ENCODE results near the gene LRBA. TPM values are rescaled to one million over a fixed set of nuclear protein-coding genes. Genes with fewer than 3 reads are reported as not detected.
"Not testable (repeated sequence)": the region's sequence is repeated elsewhere in the genome, so short reads cannot be mapped to it uniquely, and the experiment has no call there.

The LRBA gene
- total RNA-seq, 2 donors from 2014 or later: 50.1 to 59.9 TPM

DNA sequence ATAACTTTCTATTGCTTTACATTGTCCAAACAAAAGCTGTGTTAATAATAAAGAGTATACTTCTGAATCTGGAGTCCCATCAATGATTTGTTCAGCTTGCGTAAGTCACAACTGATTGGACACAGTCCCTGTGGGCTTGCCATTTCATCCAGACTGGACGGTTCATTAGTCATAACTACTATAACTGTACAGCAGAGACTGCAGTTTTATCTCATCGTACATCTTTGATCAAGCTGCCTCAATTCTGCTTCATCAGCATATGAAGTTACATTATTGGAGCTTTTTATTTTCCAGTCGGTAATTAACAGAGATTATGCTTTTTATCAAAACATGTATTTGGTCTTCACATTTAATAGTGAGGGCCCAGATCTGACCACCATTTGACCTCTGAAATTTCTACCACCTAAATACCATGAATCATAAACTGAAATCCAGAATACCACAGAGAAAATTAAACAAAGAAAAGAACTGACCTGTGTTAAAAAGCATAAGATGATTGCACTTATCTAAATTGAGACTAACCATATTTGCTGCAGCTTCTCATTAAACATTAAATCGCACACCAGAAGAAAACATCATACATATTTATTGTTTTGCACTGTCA lies 445.6 kb downstream of the LRBA start:
- intact Hi-C loops (cut with DNase I): no loop called here
- Histone ChIP-seq H3K27me3 (no peaks in the 10 kb centered on the region), H3K4me3 (no peak overlapping the region), H3K9me3 (no peaks in the 10 kb centered on the region), H3K27ac (no peak overlapping the region), H3K36me3 (replicated peaks in 1 of 2; ENCODE audit: insufficient read depth in 1 of 2, low read depth in 2 of 2) (no peaks in the 10 kb centered on the region), H3K4me1 (no peaks in the 10 kb centered on the region)
- DNase-seq: no peak
- WGBS, 2 donors: 90 to 92% methylated on average over 5 of the region's 5 CpGs
- no peak for ATAC-seq
- TF ChIP-seq CTCF (IDR thresholded peaks at IDR 0.05): no peak
- no peak for TF ChIP-seq POLR2A (IDR thresholded peaks at IDR 0.05)

DNA sequence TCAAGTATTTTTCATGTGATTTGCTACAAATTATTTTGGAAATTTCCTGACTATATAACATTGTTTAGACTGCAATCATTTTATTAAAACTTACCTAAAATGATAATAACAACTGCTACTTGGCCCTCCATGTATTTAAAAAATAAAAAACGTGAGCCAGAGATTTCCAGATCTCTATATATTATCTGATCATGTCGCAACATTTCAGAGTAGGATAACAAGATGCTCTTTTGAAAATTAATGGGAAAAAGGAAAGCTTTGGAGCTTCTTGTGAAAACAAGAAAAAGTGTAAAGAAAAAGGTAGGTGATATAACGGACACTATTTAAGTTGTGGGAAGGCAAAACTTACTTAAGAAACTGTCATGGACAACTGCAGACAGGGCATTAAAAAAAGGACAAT lies 448.0 kb downstream of the LRBA start:
- Histone ChIP-seq H3K4me1 (no peaks in the 10 kb centered on the region), H3K27ac (no peak overlapping the region), H3K9me3 (no peaks in the 10 kb centered on the region), H3K4me3 (no peak overlapping the region), H3K27me3 (no peaks in the 10 kb centered on the region), H3K36me3 (replicated peaks in 1 of 2; ENCODE audit: insufficient read depth in 1 of 2, low read depth in 2 of 2) (no peaks in the 10 kb centered on the region)
- WGBS, 2 donors: 76 to 84% methylated on average over 3 of the region's 3 CpGs
- intact Hi-C loops (cut with DNase I): no loop called here
- no peak for ATAC-seq
- TF ChIP-seq POLR2A (IDR thresholded peaks at IDR 0.05) (no peak), CTCF (IDR thresholded peaks at IDR 0.05) (no peak)
- no peak for DNase-seq

- H3K4me1 ChIP-seq; H3K4me3 ChIP-seq; H3K27ac ChIP-seq; intact Hi-C loops (cut with DNase I); H3K9me3 ChIP-seq; DNase-seq; ATAC-seq; H3K27me3 ChIP-seq; H3K36me3 ChIP-seq (replicated peaks in 1 of 2; ENCODE audit: insufficient read depth in 1 of 2, low read depth in 2 of 2): not testable (repeated sequence)
- 91 to 94% methylated on average over 2 of the region's 2 CpGs for whole genome bisulfite sequencing, 2 donors
These were observed 450.1 kb downstream of the LRBA start for GRCh38 chr4:150564967-150565366.

DNA sequence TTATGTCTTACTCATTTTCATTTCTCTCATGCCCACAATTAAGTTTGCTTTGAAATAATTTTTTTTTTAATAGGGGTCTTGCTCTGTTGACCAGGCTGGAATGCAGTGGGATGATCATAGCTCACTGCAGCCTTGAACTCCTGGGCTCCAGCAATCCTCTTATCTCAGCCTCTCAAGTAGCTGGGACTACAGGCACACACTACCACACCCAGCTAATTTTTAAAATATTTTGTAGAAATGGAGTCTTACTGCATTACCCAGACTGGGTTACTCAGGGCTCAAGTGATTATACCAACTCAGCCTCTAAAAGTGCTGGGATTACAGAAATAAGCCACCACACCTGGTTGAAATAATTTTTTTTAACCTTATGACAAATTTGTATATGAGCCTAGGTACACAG lies 452.3 kb downstream of the LRBA start:
- ATAC-seq (no peak), DNase-seq (no peak)
- H3K36me3 ChIP-seq (replicated peaks in 1 of 2; ENCODE audit: insufficient read depth in 1 of 2, low read depth in 2 of 2): no peaks in the 10 kb centered on the region

GRCh38 chr4:150562250-150562649 lies 452.8 kb downstream of the LRBA start:
- 93 to 100% methylated on average over 2 of the region's 2 CpGs for whole genome bisulfite sequencing, 2 donors
- no peak for DNase-seq
- Histone ChIP-seq H3K4me1 (no peaks in the 10 kb centered on the region), H3K27me3 (no peaks in the 10 kb centered on the region), H3K9me3 (no peaks in the 10 kb centered on the region), H3K36me3 (replicated peaks in 1 of 2; ENCODE audit: insufficient read depth in 1 of 2, low read depth in 2 of 2) (no peaks in the 10 kb centered on the region), H3K27ac (no peak overlapping the region), H3K4me3 (no peak overlapping the region)
- TF ChIP-seq POLR2A (IDR thresholded peaks at IDR 0.05) (no peak), CTCF (IDR thresholded peaks at IDR 0.05) (no peak)
- intact Hi-C loops (cut with DNase I): no loop called here
- ATAC-seq: no peak

More for the DNA sequence above, 452.3 kb downstream of the LRBA start:
- TF ChIP-seq CTCF (IDR thresholded peaks at IDR 0.05) (no peak), POLR2A (IDR thresholded peaks at IDR 0.05) (no peak)
- H3K4me3 ChIP-seq: no peak overlapping the region
- H3K27me3 ChIP-seq: no peaks in the 10 kb centered on the region
- H3K9me3 ChIP-seq: no peaks in the 10 kb centered on the region
- no peaks in the 10 kb centered on the region for H3K4me1 ChIP-seq
- H3K27ac ChIP-seq: no peak overlapping the region
- intact Hi-C loops (cut with DNase I): no loop called here

Data from body of pancreas (tissue), 4 donors.